ENCODE results near the gene GAS5.
A peak's percentile ranks its signal among the peaks of the same experiment; 100 is the strongest.
"Not testable (repeated sequence)": the region's sequence is repeated elsewhere in the genome, so short reads cannot be mapped to it uniquely, and the experiment has no call there.

The GAS5 gene

GRCh38 chr1:173867753-173868265 is at the start of gene GAS5:
TSS of gene GAS5 (minus strand) at chr1:173867989.
- peak; percentile 98 for DNase-seq

- no peak for DNase-seq
Measured at GRCh38 chr1:173917149-173917548, 49.4 kb upstream of the GAS5 start, which contains the start of gene SERPINC1. TSS of gene SERPINC1 (minus strand) at chr1:173917327. CDS start at chr1:173917259, 68 bp downstream.

- DNase-seq = no peak
Measured at GRCh38 chr1:173916667-173917066, 48.9 kb upstream of the GAS5 start.

GRCh38 chr1:173915596-173915995 is 47.8 kb upstream of the GAS5 start:
- DNase-seq = no peak

GRCh38 chr1:173914366-173914871 is 46.6 kb upstream of the GAS5 start:
- DNase-seq = no peak

DNA sequence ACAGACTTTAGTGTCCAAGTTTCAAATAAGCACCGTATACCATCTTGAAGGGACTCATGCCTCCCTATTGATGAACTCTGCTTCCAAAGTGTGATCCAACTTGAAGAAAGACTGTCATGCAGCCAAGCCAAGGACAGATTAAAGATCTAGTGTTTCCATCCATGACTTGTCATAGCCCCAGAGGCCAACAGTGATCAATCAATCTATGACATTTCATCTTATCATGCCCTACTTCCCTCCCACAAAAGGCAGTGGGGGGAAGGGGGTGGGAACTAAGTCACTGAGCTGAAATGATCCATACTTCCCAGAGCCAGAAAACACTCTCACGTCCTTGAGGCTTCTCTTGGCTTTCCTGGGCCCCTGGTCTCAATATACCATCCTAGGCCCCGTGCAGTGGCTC is 45.3 kb upstream of the GAS5 start:
- DNase-seq = no peak

GRCh38 chr1:173903827-173904531 is 36.2 kb upstream of the GAS5 start:
- DNase-seq = no peak

- DNase-seq = no peak
Measured at GRCh38 chr1:173900992-173901391, 33.2 kb upstream of the GAS5 start.

DNA sequence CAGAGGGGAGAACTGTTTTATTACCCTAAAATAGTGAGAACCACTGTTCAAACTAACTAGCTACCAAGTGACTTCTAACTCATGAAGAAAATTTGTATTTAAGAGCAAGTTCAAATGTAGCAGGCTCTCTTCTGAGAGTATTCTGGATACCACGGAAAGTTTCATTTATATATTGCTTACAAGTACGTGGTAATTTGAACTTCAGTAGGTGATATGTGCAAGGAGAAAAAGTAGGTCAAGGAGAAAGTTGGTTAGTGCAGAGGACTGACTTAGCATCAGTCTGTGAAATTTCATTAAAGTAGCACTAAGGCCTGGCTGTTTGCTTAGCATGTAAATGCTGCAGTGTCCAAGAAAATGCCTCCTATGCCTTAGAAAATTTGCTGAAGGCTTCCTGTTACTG is 32.6 kb upstream of the GAS5 start:
- DNase-seq = no peak

DNA sequence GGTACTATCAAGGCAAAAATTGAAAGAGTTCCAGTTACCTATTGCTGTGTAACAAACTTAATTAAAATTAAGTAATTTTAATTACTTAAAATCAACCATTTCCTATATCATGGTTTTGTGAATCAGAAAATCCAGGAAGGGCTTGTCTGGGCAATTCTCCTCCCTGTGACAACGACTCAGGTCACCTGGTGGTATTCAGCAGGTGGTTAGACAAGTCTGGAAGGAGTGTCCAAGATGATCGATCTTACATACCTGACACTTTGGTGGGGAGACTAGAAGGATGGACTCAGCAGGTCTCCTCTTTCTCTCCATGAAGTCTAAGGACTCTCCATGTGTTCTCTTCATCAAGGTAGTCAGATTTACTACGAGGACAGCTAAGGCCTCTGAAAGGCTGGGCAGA is 26.4 kb upstream of the GAS5 start:
- DNase-seq = no peak

- DNase-seq = no peak
Measured at GRCh38 chr1:173893611-173894010, 25.8 kb upstream of the GAS5 start.

- no peak for DNase-seq
Measured at GRCh38 chr1:173889885-173890284, 22.1 kb upstream of the GAS5 start.

DNA sequence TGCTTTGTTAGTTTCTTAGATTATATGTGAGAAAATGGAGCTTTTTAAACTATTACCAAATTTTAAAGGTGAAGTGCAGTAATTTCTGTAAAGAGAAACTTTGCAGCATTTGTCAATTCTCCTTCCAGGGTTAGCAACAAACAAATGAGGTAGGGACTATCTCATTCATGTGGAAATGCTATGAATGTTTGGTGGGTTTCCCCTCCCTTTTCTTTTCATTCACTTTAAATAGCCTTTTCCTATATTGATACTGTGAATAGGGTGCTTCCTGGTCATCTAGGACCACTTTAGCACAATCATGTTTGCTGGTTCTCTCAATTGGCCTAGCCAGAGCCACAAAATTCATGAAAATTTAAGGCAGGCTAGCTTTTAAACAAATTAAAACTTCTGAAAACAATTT is 21.0 kb upstream of the GAS5 start:
- no peak for DNase-seq

- no peak for DNase-seq
Measured at GRCh38 chr1:173887627-173888026, 19.8 kb upstream of the GAS5 start.

- DNase-seq = no peak
Measured at GRCh38 chr1:173886746-173887611, 19.2 kb upstream of the GAS5 start.

DNA sequence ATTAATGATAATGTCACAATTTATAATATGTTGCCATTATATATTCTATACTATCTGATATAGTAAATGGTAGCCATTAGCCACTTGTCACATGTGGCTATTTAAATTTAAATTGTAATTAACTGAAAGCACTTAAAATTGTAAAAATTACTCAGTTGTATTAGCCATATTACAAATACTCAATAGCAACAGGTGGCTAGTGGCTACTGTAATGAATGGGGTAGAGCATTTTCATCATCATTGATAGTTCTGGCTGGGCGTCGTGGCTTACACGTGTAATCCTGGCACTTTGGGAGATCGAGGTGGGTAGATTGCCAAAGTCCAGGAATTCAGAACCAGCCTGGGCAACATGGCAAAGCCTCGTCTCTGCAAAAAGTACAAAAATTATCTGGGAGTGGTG is 16.9 kb upstream of the GAS5 start:
- DNase-seq = no peak

GRCh38 chr1:173881117-173881516 is 13.3 kb upstream of the GAS5 start:
- DNase-seq = not testable (repeated sequence)

DNA sequence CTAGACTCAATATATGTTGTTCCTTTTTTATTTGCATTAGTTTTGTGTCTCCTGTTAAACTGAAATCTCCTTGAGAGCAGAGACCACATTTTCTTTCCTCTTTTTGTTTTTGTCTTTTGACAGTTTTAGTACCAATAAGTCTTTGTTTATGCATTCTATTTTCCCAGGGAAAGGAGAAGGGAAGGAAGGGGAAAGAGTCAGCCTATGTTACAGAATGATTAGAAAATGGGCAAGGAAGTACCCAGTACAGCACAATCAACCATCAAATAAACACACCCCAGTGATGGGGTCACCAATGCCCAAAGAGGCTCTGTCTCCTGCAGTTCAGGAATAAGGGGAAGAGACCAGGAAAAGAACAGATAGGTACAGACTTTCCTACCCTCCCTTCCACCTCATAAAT is 10.5 kb upstream of the GAS5 start:
- no peak for DNase-seq

GRCh38 chr1:173876732-173877131 is 8.9 kb upstream of the GAS5 start:
- DNase-seq = no peak

DNA sequence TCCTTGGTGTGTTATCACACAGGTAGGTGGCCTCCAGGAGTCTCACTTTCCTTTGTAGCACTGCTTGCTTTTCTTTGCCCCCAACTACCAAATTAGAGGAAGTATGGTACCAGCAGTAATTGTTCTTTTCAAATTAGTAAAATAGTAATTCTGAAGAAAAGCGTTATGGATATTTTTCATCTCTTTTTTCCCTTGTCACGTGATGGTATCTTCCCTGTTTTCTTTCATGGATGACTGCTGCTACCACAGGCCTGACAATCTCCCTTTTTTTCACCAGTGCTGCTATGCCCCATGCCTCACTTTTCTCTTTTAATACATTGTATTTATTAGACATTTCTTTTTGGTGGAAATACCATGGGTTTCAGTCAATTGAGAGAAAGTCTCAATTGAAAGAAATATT is 3.7 kb upstream of the GAS5 start:
- DNase-seq = no peak

DNA sequence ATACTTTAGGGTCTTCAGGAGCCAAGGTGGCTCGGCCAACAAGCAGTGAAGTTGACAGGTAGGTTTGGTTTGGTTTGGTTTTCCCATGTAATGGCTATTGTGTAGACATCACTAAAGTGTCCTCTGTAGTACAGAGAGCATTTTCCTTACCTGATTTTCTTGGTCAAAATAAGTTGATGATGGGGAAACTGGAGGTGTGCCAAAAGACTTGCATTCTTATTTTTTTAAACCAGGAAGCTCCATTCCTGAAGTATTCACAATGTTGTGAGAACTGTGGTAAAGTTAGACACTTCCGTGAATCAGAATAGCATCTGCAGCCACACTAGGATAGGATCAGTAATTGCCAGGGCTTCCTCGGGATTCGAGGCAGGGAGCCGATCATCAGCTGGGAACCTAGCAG is 3.3 kb upstream of the GAS5 start:
- DNase-seq = no peak

DNA sequence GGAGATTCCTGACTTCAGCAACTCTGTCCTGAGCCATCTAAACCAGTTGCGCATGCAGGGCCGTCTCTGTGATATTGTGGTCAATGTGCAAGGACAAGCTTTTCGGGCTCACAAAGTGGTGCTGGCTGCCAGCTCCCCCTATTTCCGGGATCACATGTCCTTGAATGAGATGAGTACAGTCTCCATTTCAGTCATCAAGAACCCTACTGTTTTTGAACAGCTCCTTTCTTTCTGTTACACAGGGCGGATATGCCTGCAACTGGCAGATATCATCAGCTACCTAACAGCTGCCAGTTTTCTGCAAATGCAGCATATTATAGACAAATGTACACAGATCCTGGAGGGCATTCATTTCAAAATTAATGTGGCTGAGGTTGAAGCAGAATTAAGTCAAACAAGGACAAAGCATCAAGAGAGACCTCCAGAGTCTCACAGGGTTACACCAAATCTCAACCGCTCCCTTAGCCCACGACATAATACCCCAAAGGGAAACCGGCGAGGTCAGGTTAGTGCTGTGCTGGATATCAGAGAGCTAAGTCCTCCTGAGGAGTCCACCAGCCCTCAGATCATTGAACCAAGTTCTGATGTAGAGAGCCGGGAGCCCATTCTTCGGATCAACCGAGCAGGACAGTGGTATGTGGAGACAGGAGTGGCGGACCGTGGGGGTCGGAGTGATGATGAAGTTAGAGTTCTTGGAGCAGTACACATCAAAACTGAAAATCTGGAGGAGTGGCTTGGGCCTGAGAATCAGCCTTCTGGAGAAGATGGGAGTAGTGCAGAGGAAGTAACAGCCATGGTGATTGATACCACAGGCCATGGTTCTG is 2.7 kb upstream of the GAS5 start:
- no peak for DNase-seq

- DNase-seq = no peak
Measured at GRCh38 chr1:173869021-173869359, 1.2 kb upstream of the GAS5 start.

All from NCI-H226 (cell line).